K562 (cell line): ENCODE measurements around the gene TMEM205.

Experiments used
- ATF2 ChIP-seq: sonication (generic); formaldehyde crosslinking; IDR thresholded peaks from 2 replicates; pipeline ENCODE4 v1.8.1; 2022; ENCODE audit warnings: missing genetic modification reagents
- BRF2 ChIP-seq: IDR thresholded peaks from 3 replicates; pipeline ENCODE4 v1.6.1; 2011; ENCODE audit warnings: borderline replicate concordance, mild to moderate bottlenecking; ENCODE audit not compliant: insufficient read length, insufficient read depth
- CBFA2T2 ChIP-seq: fragments of 450-650 bp; conservative IDR thresholded peaks from 2 replicates; pipeline ENCODE4 v1.6.1; 2017; ENCODE audit warnings: mild to moderate bottlenecking
- CTCF ChIP-seq, 3 experiments: IDR thresholded peaks in 2 of 3; conservative IDR thresholded peaks in 1 of 3; 2 replicates each; pipeline ENCODE4 v1.5.1; 2011 to 2012; ENCODE audit warnings: low read length in 3 of 3, mild to moderate bottlenecking in 3 of 3, control low read depth in 2 of 3, improper control_type of control experiment in 1 of 3, inconsistent platforms in 1 of 3, low read depth in 1 of 3, mixed read lengths in 1 of 3, moderate library complexity in 1 of 3; ENCODE audit not compliant: insufficient read depth in 2 of 3
- EP300 ChIP-seq: IDR thresholded peaks from 2 replicates; pipeline ENCODE4 v1.6.1; 2012; ENCODE audit warnings: low read length, improper control_type of control experiment
- MXI1 ChIP-seq: IDR thresholded peaks from 2 replicates; pipeline ENCODE4 v1.6.1; 2011; ENCODE audit warnings: low read depth, mild to moderate bottlenecking, improper control_type of control experiment, low read length
- NFATC3 ChIP-seq: fragments of 450-650 bp; IDR thresholded peaks from 2 replicates; pipeline ENCODE4 v1.6.1; 2017; ENCODE audit warnings: mild to moderate bottlenecking
- SRSF7 ChIP-seq: fragments of 200-400 bp; formaldehyde crosslinking; optimal IDR thresholded peaks from 2 replicates; pipeline ENCODE3; 2017; ENCODE audit warnings: mild to moderate bottlenecking, low read depth, low read length
- TAF7 ChIP-seq: fragments of 450-650 bp; IDR thresholded peaks from 2 replicates; pipeline ENCODE4 v1.6.1; 2016; ENCODE audit warnings: missing genetic modification characterization, missing compliant biosample characterization

DNA sequence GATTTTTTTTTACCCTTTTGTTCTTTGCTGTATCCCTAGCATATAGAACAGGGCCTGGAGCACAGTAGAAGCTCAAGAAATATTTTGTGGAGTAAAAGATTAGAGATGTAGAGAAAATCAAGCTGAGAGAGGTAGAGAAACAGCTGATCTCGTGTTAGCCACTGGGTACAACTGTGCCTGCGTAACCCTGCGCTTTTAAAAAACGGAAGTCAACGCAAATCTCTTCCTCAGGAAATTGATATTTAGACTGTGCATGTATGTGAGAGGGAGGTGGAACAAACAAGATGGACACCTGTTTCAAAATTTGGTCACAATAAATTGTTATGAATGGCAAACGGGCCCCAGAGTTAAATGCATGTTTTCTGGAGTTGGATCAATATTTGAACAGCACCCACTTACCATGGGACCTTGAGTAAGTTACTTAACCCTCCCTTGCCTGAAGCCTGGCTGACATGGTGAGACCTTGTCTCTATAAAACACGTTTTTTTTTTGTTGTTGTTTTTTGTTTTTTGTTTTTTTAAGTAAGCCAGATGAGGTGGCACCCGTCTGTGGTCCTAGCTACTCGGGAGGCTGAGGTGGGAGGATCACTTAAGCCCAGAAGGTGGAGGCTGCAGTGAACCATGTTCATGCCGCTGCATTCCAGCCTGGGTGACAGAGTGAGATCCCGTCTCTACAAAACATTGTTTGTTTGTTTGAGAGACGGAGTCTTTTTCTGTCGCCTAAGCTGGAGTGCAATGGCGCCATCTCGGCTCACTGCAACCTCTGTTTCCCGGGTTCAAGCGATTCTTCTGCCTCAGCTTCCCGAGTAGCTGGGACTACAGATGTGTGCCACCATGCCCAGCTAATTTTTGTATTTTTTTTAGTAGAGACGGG lies 41.3 kb upstream of the TMEM205 start:
- TF ChIP-seq NFATC3: no peak
- no peak for TF ChIP-seq BRF2
- TF ChIP-seq TAF7: no peak
- no peak for TF ChIP-seq CBFA2T2
- TF ChIP-seq EP300: no peak
- no peak for TF ChIP-seq ATF2 (CRISPR knock-in tag)
- TF ChIP-seq CTCF (IDR thresholded peaks at IDR 0.05 in 2 of 3, conservative IDR thresholded peaks at IDR 0.05 in 1 of 3; ENCODE audit: insufficient read depth in 2 of 3, low read depth in 1 of 3, low read length in 3 of 3): no peak
- TF ChIP-seq MXI1: no peak
- no peak for TF ChIP-seq SRSF7
